Activated CD4-positive, alpha-beta T cell treated with anti-CD3 and anti-CD28 coated beads, Interleukin-2, amount 50 U/mL, for 16 hours (primary cell): ENCODE measurements around the gene ARHGEF12.
A peak's percentile ranks its signal among the peaks of the same experiment; 100 is the strongest.

Experiments used
- DNase-seq: peaks from one replicate; pipeline ENCODE4 v3.0.0-alpha.2; 2020

Gene ARHGEF12, protein sequence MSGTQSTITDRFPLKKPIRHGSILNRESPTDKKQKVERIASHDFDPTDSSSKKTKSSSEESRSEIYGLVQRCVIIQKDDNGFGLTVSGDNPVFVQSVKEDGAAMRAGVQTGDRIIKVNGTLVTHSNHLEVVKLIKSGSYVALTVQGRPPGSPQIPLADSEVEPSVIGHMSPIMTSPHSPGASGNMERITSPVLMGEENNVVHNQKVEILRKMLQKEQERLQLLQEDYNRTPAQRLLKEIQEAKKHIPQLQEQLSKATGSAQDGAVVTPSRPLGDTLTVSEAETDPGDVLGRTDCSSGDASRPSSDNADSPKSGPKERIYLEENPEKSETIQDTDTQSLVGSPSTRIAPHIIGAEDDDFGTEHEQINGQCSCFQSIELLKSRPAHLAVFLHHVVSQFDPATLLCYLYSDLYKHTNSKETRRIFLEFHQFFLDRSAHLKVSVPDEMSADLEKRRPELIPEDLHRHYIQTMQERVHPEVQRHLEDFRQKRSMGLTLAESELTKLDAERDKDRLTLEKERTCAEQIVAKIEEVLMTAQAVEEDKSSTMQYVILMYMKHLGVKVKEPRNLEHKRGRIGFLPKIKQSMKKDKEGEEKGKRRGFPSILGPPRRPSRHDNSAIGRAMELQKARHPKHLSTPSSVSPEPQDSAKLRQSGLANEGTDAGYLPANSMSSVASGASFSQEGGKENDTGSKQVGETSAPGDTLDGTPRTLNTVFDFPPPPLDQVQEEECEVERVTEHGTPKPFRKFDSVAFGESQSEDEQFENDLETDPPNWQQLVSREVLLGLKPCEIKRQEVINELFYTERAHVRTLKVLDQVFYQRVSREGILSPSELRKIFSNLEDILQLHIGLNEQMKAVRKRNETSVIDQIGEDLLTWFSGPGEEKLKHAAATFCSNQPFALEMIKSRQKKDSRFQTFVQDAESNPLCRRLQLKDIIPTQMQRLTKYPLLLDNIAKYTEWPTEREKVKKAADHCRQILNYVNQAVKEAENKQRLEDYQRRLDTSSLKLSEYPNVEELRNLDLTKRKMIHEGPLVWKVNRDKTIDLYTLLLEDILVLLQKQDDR (N-terminal part only)

DNA sequence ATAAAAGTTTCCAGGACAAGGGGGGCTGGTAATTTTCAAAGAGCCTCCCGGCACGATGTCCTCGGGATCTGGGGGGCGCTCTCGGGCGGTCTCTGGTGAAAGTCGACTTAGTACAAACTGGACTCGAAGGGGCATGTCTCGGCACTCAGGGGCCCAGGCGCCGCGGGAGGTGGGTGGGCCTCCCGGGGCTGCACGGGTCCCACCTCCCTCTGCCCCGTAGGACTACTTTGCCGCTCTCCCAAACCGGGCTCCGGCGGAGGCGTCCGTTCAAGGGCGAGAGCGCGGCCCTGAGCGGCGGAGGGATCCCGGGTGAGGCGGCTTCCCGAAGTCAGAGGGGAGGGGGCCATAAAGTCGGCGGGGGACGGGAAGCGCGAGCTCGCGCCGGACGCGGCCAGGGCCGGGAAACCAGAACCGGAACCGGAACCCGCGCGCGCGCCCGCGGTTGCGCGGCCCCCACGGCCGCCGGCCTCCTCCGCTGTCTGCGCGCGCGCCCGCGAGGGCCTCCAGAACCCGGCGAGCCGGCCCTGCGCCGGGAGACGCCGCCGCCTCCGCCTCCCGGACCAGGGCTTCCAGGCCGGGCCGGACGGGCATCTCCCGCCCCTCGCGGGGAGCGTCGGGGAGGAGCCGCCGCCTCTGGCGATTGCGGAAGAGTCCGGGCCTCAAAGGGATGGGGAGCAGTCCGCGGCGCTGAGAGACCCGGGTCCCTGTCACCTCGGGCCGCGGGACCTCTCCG, at the start of gene ARHGEF12:
Gene ARHGEF12, plus strand, starts transcription at position 506 of the 733 bp plus-strand sequence. CDS start 831 bp downstream, outside the sequence.
- peak; percentile 88 for DNase-seq

DNA sequence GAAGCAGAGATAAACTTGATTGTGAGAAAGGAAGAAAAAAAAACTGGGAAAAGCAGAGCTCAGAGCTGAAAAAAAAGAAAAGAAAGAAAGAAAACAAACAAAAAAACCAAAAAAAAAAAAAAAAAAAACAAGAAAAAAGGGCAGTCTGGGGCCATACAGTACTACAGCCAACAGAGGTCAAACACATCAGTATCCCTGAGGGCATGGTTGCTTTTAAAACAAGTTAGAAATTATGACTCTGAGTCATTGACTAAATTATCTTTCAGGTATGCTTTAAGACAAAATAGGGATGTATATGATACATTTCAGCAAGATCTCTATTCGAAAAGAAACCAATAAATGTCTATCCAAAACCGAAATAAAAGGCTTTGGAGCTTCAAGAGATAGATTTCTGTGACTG, 48.2 kb upstream of the ARHGEF12 start:
- DNase-seq: no peak

DNA sequence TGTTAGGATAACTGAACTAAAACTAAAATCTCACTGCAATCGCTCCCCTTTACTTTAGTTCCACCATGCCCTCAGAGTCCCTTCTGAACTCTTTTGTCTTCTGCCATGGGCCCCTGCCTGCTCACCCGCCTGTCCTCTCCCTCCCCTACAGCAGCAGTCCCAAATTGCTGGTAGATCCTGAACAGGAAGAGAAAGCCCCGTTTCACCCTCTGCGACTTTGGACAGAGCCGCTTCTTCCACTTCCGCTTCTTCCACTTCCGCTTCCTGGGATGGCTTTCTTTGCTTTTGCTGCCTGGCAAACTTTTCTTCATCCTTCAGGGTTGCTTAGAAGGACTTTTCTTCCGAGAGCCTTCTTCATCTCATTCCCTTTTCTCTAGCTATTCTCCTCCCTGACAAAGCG, 46.8 kb upstream of the ARHGEF12 start:
- no peak for DNase-seq

DNA sequence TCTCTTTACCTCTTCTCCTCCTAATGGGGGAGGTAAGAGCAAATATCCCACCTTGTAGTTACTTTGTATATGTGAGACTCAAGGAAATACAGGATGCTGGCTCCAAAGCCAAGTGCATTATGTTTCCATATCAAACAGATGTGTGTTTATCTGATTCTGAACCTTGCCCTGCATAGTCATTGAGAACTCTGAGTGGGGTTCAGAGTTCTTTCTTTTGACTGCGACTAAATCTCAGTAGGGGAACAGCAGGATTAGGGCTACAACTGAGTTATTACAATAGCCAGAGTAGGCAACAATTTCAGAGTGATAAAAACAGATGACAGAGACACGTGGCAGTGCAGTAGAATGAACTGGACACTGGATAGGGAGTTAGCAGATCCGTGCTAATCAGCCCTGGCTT, 45.3 kb upstream of the ARHGEF12 start:
- no peak for DNase-seq

DNA sequence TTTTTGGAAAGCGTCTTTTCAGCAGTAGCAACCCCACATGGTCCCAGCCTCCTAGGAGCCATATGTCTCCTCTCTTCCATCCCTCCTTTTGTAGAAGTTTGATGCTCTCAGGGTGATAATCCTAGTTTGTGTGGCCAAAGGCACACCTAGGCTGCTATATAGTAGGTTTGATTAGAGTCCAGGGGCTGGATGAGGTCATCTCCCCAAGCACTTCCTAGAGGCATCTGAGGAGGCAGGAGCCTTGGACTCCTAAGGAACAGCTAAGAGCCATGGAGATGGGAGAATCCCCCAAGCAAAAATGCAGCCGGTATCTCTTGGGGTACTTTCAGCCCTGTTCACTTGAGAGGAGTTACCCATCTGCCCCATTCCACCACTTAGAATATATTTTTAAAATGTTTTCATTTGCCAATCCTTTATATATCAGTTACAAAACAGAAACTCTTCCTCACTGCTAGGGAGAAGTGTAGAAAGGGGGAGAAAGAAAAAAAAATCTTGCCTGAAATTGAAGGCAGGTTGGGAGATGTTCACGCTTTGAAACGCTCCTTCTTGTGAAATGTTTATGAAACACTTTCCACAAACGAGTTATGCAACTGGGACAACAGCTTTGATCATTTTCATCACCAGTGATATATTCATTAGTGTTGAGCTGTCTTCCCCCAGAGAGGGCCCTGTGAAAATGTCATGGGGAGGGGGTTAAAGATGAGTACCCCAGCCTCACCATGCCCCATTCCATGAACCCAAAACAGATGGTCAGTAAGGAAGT, 43.0 kb upstream of the ARHGEF12 start:
- no peak for DNase-seq

DNA sequence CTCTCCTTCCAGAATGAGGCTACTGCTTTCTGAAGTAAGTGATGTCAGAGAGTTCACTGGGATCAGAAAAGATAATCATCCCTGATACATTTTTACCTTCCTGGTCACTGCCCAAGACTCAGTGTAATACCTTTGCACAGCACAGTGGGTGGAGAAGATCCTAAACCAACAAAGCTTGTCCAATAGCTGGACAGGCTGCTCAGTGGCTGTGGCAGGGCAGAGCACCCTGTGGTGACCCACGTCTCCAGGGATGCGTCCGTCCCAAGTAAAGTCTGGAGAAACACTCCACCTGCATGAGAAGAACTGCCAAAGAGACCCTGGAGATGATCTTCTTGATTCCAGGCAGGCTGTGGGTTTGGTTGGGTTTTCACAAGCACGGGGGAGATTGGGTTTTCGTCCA, 42.1 kb upstream of the ARHGEF12 start:
- no peak for DNase-seq

DNA sequence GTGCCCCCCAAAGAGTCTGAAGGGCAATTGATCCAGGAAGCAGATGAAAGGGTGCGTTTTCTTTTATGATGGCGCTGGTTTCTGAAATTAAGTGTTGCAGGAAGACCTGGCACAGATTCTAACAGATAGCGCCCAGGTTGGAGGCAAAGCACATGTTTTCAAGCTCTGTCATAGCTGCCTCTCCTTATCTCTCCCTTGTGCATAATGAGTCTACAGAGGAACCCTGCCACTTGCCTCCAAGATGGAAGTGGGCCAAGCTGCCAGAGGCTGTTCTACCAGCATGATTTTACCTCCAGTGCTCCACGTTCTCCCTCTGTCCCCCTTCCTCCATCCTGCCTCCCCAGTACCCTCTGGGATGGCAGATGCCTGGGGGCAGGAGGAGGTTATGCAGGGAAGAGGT, 41.1 kb upstream of the ARHGEF12 start:
- DNase-seq: no peak

DNA sequence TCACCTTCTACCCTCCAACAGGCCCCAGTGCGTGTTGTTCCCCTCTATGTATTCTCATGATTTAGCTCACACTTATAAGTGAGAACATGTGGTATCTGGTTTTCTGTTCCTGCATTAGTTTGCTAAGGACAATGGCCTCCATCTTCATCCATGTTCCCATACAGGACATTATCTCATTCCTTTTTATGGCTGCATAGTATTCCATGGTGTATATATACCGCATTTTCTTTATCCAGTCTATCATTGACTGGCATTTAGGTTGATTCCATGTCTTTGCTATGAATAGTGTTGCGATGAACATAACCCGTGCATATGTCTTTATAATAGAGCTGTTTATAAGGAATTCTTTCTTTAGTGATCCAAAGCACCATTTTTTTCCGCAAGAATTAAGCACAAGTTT, 39.7 kb upstream of the ARHGEF12 start:
- no peak for DNase-seq

DNA sequence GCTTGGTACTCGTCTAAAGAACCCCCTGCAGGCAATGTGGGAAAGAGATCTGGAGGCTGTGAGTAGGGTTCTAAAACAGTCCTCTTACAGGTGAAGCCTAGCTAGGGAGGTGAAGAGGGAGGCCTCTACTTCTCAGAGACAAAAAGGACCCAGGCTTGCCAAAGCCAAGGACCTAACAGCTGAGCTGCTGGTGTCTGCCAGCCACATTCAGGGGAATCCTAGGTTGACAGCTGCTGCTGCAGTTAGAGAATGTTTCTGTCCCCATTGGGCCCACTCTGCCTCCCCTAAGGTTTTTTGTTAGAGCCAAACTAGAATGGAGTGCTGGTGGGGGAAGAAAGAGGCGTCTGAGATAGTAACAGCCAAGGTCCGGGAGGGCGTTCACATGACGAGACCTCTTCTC, 37.8 kb upstream of the ARHGEF12 start:
- DNase-seq: no peak

DNA sequence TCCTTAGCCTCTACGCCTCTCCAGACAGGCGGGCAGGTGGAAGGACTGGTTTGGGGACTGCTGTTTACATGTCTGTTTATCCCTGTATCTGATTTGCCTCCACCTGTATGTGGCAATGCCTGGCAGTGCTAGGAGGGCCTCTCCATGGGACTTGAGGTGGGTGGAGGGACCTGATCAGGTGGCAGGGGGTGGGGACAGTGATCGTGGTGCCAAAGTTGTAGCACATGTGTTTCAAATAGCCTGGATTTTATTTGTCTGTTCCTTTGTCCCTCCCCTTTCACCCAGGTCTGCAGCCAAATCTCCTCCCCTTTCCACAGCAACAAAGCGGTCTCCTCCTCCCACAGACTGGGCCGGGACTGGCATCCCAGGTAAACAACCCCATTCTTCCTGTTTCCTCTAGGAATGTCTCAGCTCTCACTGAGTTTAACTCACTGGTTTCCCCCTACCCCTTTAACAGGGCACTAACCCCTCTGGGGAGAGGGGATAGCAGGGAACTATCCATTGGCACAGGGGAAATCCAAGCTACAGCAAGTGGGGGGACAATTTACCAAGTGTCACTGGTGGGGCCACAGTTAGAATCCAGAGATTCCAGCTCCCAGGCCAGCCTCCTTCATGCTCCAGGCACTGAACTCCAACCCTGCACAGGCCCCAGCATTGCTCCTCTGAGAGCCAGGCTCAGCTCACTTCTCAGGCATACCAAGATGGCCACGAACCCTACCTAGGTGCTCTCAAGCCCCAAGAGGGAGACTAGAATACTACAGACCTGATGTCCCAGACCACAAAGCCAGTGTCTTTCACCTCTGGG, 34.0 kb upstream of the ARHGEF12 start:
- no peak for DNase-seq

DNA sequence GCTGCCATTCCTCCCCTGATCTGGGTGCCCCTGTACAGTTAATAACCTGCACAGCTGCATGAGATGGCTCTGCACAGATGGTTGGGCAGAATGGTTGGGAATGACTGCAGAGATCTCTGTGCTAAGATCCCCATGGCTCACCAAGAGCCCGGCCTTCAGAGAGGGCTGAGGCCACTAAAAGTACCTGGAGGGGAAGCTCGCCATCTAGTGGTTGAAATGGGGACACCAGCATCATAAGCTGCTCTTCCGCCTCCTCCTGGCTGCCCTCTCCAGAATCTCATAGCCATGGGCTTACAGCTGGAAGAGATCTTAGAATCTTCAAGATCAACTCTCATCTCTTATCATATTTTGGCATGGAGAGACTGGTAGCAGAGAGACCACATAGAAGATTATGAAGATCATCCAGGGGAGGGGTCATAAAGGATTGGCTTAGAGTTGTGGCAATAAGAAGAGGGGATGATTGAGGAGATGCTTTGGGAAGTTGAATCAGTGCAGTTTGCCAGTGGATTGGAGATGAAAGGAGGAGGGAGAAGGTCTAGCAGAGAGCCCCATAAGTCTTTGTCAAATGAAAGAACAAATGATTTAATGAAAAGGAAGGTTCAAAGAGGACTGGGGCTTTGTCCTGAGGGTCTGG, 33.1 kb upstream of the ARHGEF12 start:
- DNase-seq: peak; percentile 73

DNA sequence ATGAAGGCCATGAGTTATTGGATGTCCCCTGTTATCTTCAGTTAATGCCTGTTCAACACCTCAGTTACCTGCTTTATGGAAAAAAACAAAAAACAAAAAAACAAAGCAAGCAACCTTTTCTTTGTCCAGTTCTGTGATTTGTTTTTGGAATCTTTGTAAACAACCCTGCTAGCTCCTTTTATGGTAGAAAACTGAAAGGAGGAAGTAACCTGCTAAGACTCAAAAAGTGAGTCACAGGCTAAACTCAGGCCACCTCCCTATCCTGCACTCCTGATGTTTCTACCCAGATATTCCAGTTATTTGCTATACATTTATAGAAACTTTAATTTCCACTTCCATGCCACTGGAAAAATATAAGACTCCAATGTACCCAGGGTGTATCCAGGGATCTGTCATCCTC, 31.7 kb upstream of the ARHGEF12 start:
- DNase-seq: no peak

DNA sequence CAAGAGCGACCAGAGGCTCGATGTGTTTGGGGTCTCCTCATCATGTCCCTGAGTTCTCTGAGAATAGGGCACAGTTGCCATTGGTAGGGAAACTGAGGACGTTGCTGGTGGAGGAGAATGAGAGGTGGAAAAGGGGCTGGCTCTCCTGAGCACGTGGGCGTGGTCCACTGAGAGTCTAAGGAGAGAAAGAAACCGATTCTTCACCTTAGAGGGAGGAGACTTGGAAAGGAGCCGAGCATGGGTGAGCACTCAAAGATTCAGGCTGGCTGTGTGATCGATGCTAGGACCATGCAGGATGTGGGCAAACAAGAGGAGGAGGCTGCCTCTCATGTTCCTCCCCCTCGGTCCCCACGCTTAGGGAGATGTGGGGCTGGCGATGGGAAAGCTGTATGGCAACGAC, 30.9 kb upstream of the ARHGEF12 start:
- DNase-seq: no peak

DNA sequence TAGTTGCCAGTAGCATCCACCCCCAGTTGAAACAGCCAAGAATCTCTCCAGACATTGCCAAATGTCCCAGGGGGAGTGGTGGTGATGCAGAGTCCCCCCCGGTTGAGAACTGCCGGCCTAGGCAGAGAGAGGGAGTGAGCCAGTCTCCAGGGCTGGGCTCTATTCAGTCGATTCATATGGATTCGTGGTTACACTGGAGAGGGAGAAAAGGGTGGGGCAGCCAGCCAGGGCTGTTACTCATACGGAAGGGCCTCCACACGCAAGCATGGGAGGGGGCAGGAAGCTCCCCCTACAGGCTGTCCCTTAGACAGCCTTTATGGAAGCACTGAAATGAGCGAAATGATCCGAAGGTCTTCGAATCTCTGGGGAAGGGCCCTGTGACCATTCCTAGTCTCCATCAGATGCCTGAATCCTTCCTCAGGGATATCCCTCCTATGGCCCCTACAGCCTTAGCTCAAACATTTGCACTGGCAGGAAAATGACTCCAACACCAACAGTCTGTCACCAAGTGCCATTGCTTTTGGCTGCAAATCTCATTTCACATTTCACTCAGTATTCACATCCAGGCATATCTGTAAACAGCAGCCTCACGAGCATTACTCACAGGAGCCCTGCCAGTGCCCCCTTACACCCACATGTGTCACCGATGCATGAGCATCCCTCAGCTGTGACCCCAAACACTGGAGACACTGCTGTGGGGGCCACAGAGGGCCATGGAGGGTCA, 29.5 kb upstream of the ARHGEF12 start:
- no peak for DNase-seq

DNA sequence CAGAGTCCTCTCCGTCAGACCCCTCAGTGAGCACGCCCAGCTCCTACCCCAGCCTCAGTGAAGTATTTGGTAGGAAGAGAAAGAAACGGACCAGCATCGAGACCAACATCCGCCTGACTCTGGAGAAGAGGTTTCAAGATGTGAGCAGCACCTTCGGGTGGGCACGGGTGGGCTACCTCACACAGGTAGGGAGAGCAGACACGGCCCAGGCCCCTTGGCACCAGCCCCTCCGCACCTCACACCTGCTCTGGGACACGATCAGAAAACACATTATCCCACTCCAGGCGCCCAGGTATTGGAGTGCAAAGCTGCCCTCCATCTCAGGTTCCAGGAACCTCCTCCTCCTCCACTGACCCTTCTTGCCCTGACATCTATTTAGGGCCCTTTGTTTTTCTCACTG, 28.7 kb upstream of the ARHGEF12 start:
- DNase-seq: no peak

DNA sequence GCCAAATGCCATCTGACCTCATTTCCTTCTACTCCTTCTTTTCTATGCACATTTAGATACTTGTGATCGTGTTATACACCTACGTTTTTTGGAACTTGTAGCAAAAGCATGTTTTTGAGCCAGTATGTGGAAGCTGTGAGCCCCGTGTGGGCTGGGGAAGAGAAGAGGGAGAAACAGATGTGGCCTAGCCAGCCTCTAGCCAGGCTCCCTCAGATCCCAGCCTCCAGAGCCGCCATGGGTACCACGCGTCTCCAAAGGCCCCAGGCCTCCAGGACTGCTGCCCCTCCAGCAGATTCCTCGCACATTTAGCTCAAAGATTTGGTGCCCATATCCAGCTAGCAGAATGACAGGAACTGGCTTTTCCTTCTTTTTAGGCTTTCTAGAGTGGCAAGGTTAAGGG, 28.1 kb upstream of the ARHGEF12 start:
- DNase-seq: no peak

DNA sequence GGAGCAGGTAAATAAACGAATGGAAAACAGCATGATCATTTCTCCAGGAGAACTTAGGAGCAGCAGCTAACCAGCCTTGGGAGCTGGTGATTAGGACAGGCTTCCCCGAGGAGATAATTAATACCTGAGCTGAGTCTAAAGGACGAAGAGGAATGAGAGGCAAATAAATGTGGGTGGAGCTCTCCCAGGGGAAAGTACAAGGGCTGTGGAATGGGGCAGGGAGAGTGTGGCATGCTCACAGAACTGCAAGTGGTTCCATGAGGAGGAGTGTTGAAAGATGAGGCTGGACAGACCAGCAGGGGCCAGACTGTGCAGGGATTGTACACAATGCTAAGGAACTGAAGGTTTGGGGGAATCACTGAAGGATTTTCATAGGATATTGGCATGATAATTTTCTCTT, 25.3 kb upstream of the ARHGEF12 start:
- DNase-seq: no peak

DNA sequence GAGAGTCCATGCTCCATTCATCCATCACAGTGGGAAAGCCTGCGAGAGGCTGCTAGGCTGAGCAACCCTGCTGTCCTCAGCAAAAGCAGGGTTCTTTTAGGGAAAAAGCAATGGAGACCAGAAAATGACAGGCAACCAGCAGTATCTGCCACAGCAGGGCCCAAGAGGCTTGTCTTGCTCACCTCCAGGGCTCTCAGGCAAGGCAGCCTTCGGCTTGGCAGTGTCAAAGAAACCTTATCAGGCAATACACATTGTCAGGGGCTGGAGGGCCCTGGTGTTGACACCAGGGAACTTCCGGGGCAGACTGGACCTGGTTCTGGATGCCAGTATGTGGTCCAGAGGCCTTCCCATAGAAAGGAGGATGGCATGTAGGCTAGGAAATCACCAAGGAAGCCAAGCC, 21.4 kb upstream of the ARHGEF12 start:
- no peak for DNase-seq

DNA sequence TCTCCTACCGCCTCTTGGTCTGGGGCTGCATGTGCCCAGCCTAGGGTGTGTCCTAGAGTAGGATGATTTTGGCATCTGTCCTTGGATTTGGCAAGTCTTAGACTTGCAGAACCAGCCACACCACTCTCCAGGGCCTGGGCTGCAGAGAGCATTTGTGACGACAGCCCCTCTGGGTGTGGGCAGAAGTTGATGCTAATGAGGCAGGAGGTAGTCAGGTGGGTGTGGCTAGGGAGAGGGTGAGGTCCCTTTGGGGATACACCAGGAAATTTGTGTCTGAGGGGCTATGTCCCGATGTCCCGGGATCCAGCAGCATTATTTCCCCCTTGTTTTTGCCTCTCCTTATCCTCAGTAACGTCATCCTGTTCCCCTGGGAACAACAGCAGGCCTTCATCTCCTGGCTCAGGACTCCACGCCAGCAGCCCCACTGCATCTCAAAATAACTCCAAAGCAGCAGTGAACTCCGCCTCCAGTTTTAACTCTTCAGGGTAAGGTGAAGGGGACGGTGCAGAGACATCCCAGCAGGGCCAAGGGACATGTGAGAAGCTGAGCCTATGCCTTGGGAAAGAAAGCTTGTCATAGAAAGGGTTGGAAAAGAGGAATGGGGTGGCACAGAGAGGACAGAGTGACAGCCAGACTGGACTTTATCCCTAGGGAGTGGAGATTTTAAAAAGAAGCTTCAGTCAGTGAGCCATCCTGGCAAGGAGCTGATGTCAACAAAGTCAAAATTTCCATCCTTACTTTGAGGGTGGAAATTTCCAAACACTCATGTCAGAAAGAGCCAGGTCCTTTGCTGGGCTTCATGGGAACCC, 19.1 kb upstream of the ARHGEF12 start:
- no peak for DNase-seq
